Neural crest cell (in vitro differentiated cells): ENCODE measurements around the gene CMAS. TPM values are rescaled to one million over a fixed set of nuclear protein-coding genes. Genes with fewer than 3 reads are reported as not detected.

ENCODE experiments used
- DNase-seq: peaks from one replicate; pipeline ENCODE4 v3.0.0; 2021; ENCODE audit warnings: low read depth, mixed read lengths, low spot score
- H3K27ac Mint-ChIP-seq: one replicate; pipeline ENCODE4 v1.8.0; 2021; ENCODE audit warnings: mild to moderate bottlenecking, mixed read lengths; ENCODE audit not compliant: unreplicated experiment
- H3K27me3 Mint-ChIP-seq: 2 replicates; pipeline ENCODE4 v1.8.0; 2021; ENCODE audit warnings: low read depth, mild to moderate bottlenecking, mixed read lengths
- H3K36me3 Mint-ChIP-seq: 2 replicates; pipeline ENCODE4 v1.8.0; 2021; ENCODE audit warnings: low read depth, mild to moderate bottlenecking, mixed read lengths
- H3K4me1 Mint-ChIP-seq: 2 replicates; pipeline ENCODE4 v1.8.0; 2021; ENCODE audit warnings: mixed read lengths
- H3K4me3 Mint-ChIP-seq: one replicate; pipeline ENCODE4 v1.8.0; 2021; ENCODE audit warnings: mild to moderate bottlenecking, mixed read lengths
- H3K9me3 Mint-ChIP-seq: 2 replicates; pipeline ENCODE4 v1.8.0; 2021; ENCODE audit warnings: mixed read lengths
- total RNA-seq: library from RNA; stranded (reverse); gene quantifications from 2 replicates; pipeline ENCODE4 v1.2.1, GENCODE V29; 2021
- TF ChIP-seq, protein P1 (sequence below): fragments of 200-600 bp; sonication (generic); conservative IDR thresholded peaks from 2 replicates; pipeline ENCODE4 v1.5.0; 2021; ENCODE audit warnings: antibody characterized with exemption, mild to moderate bottlenecking

CMAS gene
- total RNA-seq, 1 donor from 2014 or later: 39.0 TPM

DNA sequence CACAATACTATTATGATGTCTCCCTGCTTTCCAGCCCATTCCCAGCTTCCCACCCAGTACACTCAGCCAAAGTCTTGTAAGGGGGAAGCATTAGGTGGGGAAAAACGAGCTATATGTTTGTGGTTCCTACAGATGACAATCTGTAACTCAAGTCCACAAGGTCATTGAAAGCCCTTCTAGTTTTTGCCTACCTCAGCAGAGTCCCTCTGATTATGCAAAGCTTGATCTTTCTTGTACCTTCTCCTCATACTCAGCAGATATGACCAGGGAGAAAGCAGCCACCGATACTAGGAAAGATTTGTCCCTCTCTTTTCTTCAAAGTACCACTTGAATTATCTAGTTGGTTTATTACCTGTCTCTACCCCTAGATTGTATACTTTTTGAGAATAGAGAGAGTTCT lies 10.6 kb downstream of the CMAS start:
- DNase-seq: no peak
- Mint-ChIP-seq H3K27ac (no peak overlapping the region), H3K4me1 (no peaks in the 10 kb centered on the region), H3K36me3 (peaks cover 14% of the 10 kb centered on the region), H3K9me3 (no peaks in the 10 kb centered on the region), H3K27me3 (no peaks in the 10 kb centered on the region), H3K4me3 (no peak overlapping the region)
- TF ChIP-seq, protein P1, sequence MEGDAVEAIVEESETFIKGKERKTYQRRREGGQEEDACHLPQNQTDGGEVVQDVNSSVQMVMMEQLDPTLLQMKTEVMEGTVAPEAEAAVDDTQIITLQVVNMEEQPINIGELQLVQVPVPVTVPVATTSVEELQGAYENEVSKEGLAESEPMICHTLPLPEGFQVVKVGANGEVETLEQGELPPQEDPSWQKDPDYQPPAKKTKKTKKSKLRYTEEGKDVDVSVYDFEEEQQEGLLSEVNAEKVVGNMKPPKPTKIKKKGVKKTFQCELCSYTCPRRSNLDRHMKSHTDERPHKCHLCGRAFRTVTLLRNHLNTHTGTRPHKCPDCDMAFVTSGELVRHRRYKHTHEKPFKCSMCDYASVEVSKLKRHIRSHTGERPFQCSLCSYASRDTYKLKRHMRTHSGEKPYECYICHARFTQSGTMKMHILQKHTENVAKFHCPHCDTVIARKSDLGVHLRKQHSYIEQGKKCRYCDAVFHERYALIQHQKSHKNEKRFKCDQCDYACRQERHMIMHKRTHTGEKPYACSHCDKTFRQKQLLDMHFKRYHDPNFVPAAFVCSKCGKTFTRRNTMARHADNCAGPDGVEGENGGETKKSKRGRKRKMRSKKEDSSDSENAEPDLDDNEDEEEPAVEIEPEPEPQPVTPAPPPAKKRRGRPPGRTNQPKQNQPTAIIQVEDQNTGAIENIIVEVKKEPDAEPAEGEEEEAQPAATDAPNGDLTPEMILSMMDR: no peak

DNA sequence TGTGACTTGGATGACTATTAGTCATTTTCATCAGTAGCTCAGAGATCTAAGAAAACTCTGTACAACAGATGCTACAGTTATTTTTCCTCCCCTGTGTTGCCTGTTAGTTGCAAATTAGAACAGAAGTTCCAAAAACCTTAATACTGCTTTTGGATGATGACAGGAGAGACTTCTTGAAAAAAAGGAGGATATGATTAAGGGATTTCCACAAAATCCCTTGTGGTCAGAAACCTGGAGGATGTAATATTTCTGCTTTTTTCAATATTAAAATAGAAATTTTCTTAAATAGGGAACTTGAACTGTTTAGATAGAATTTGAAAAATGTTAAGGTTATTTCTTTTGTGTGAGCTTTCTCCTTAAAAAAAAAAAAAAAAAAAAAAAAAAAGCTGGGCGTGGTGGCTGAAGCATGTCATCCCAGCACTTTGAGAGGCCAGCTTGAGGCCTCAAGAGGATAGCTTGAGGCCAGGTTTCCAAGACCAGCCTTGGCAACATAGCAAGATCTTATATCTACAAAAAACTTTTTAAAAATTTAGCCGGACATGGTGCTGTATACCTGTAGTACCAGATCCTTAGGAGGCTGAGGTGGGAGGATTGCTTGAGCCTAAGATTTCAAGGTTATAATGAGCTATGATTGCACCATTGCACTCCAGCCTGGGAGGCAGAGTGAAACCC lies 14.1 kb downstream of the CMAS start:
- Mint-ChIP-seq H3K27me3 (no peaks in the 10 kb centered on the region), H3K9me3 (no peaks in the 10 kb centered on the region), H3K4me3 (no peak overlapping the region), H3K4me1 (no peaks in the 10 kb centered on the region), H3K36me3 (peaks cover 13% of the 10 kb centered on the region), H3K27ac (no peak overlapping the region)
- TF ChIP-seq, protein P1: no peak
- no peak for DNase-seq

DNA sequence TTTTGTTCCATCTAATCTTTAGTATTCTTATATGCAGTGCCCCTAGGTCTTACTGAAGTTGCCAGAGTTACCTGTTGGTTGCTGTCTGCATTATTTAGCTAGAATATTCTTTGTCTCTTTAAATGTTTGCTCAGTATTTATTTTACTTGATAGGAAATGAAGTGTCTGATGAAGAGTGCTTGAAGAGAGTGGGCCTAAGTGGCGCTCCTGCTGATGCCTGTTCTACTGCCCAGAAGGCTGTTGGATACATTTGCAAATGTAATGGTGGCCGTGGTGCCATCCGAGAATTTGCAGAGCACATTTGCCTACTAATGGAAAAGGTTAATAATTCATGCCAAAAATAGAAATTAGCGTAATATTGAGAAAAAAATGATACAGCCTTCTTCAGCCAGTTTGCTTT lies 18.9 kb downstream of the CMAS start:
- Mint-ChIP-seq H3K4me1 (no peaks in the 10 kb centered on the region), H3K27ac (no peak overlapping the region), H3K27me3 (no peaks in the 10 kb centered on the region), H3K36me3 (peaks cover 30% of the 10 kb centered on the region), H3K9me3 (no peaks in the 10 kb centered on the region), H3K4me3 (no peak overlapping the region)
- DNase-seq: no peak
- TF ChIP-seq, protein P1: no peak

DNA sequence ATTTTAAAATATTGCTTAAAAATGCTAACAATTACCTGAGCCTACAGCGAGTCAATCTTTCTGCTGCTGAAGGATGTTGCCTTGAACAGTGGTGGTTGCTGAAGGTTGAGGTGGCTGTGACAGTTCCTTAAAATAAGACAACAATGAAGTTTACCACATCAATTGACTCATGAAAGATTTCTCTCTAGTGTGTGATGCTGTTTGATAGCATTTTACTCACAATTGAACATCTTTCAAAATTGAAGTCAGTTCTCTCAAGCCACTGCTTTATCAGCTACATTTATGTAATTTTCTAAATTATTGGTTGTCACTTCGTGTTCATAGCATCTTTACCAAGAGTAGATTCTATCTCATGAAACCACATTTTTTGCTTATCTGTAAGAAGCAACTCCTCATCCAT lies 20.3 kb downstream of the CMAS start:
- H3K36me3 Mint-ChIP-seq: peaks cover 30% of the 10 kb centered on the region
- TF ChIP-seq, protein P1: no peak
- no peak overlapping the region for H3K27ac Mint-ChIP-seq
- H3K4me1 Mint-ChIP-seq: no peaks in the 10 kb centered on the region
- H3K4me3 Mint-ChIP-seq: no peak overlapping the region
- H3K27me3 Mint-ChIP-seq: no peaks in the 10 kb centered on the region
- no peak for DNase-seq
- no peaks in the 10 kb centered on the region for H3K9me3 Mint-ChIP-seq

DNA sequence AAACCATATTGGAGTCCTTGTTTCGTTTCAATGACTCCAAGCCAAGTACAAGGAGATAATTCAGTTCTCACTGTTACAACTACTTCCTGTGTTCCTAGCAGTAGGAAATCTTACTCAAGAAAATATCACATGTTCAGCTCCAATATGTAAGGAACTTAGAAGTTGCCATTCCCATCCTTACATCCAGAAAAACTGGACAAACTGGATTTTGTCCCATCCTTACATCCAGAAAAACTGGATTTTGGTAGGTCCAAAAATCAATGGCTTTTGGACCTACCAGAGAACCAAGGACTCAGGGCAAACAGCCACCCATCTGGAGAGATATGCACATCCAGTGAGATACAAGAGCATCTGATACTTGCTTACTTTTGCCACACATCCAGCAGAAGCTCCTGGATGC lies 23.8 kb downstream of the CMAS start:
- H3K4me1 Mint-ChIP-seq: no peaks in the 10 kb centered on the region
- H3K9me3 Mint-ChIP-seq: peaks cover 11% of the 10 kb centered on the region
- no peak overlapping the region for H3K4me3 Mint-ChIP-seq
- DNase-seq: no peak
- H3K36me3 Mint-ChIP-seq: peaks cover 31% of the 10 kb centered on the region
- H3K27ac Mint-ChIP-seq: no peak overlapping the region
- TF ChIP-seq, protein P1: no peak
- H3K27me3 Mint-ChIP-seq: no peaks in the 10 kb centered on the region
